Measurements from ENCODE around the gene VPS45.

Gene VPS45

GRCh38 chr1:150021191-150021694 lies 46.3 kb upstream of the VPS45 start:
- H2BK5ac ChIP-seq (ENCODE audit: low read length) = no peak overlapping the region
- H3K27me3 ChIP-seq (ENCODE audit: control insufficient read depth in 3 of 3, insufficient read depth in 3 of 3, low read depth in 1 of 3, low read length in 3 of 3) = no peaks in the 10 kb centered on the region
- WGBS, 2 donors (ENCODE audit: extremely low coverage in 2 of 2, insufficient read length in 2 of 2, insufficient replicate concordance in 1 of 2) = no CpG with 5 or more reads among the region's 5 CpGs
- H2BK12ac ChIP-seq (ENCODE audit: low read length) = no peak overlapping the region
- H3K9me3 ChIP-seq (replicated peaks in 1 of 2; ENCODE audit: control insufficient read depth in 2 of 2, insufficient read depth in 1 of 2, low read depth in 1 of 2, low read length in 2 of 2) = no peaks in the 10 kb centered on the region
- no peak overlapping the region for H3K4me3 ChIP-seq (ENCODE audit: low read length in 2 of 2)
- DNase-seq (ENCODE audit: low spot score) = no peak
- no peak overlapping the region for H4K8ac ChIP-seq (ENCODE audit: low read depth, low read length)
- H2BK15ac ChIP-seq (ENCODE audit: low read length) = no peak overlapping the region
- H3K9ac ChIP-seq (ENCODE audit: low read depth, low read length, poor library complexity) = no peak overlapping the region
- no peak overlapping the region for H2AFZ ChIP-seq (ENCODE audit: low read length)
- peaks cover 0 to 3% of the 10 kb centered on the region in 2 donors for H3K4me1 ChIP-seq (ENCODE audit: control insufficient read depth in 2 of 2, insufficient read depth in 1 of 2, low read depth in 1 of 2, low read length in 2 of 2)
- no peak overlapping the region for H2BK120ac ChIP-seq (ENCODE audit: low read depth, low read length)
- no peak overlapping the region for H3K14ac ChIP-seq (ENCODE audit: low read length)
- H4K91ac ChIP-seq (ENCODE audit: low read depth, low read length, poor library complexity) = no peak overlapping the region
- H3K4me2 ChIP-seq (ENCODE audit: insufficient read depth, low read length, poor library complexity, severe bottlenecking) = no peak overlapping the region
- H3K18ac ChIP-seq (ENCODE audit: low read length) = no peak overlapping the region
- no peak overlapping the region for H3K4ac ChIP-seq (ENCODE audit: low read length)
- no peak overlapping the region for H2AK5ac ChIP-seq (ENCODE audit: low read depth, low read length)
- no peak overlapping the region for H3K23ac ChIP-seq (ENCODE audit: low read depth, low read length, poor library complexity)
- no peak overlapping the region for H3K27ac ChIP-seq (replicated peaks; ENCODE audit: low read length)
- H3K79me1 ChIP-seq (ENCODE audit: low read depth, low read length) = no peaks in the 10 kb centered on the region
- H3K36me3 ChIP-seq (replicated peaks in 1 of 2; ENCODE audit: control insufficient read depth in 2 of 2, insufficient read depth in 2 of 2, low read length in 2 of 2) = no peaks in the 10 kb centered on the region

- H3K79me1 ChIP-seq (ENCODE audit: low read depth, low read length) = no peaks in the 10 kb centered on the region
- H3K27me3 ChIP-seq (ENCODE audit: control insufficient read depth in 3 of 3, insufficient read depth in 3 of 3, low read depth in 1 of 3, low read length in 3 of 3) = no peaks in the 10 kb centered on the region
- no peak overlapping the region for H3K9ac ChIP-seq (ENCODE audit: low read depth, low read length, poor library complexity)
- no peak overlapping the region for H2AK5ac ChIP-seq (ENCODE audit: low read depth, low read length)
- H3K23ac ChIP-seq (ENCODE audit: low read depth, low read length, poor library complexity) = no peak overlapping the region
- no peak overlapping the region for H2BK15ac ChIP-seq (ENCODE audit: low read length)
- no peak overlapping the region for H2BK5ac ChIP-seq (ENCODE audit: low read length)
- no peak for DNase-seq (ENCODE audit: low spot score)
- H3K4me2 ChIP-seq (ENCODE audit: insufficient read depth, low read length, poor library complexity, severe bottlenecking) = no peak overlapping the region
- H2BK12ac ChIP-seq (ENCODE audit: low read length) = no peak overlapping the region
- no peak overlapping the region for H3K14ac ChIP-seq (ENCODE audit: low read length)
- H2BK120ac ChIP-seq (ENCODE audit: low read depth, low read length) = no peak overlapping the region
- H4K91ac ChIP-seq (ENCODE audit: low read depth, low read length, poor library complexity) = no peak overlapping the region
- H3K36me3 ChIP-seq (replicated peaks in 1 of 2; ENCODE audit: control insufficient read depth in 2 of 2, insufficient read depth in 2 of 2, low read length in 2 of 2) = no peaks in the 10 kb centered on the region
- no peak overlapping the region for H3K27ac ChIP-seq (replicated peaks; ENCODE audit: low read length)
- no peak overlapping the region for H3K18ac ChIP-seq (ENCODE audit: low read length)
- no peak overlapping the region for H3K4me3 ChIP-seq (ENCODE audit: low read length in 2 of 2)
- H3K4ac ChIP-seq (ENCODE audit: low read length) = no peak overlapping the region
- H4K8ac ChIP-seq (ENCODE audit: low read depth, low read length) = no peak overlapping the region
- WGBS, 2 donors (ENCODE audit: extremely low coverage in 2 of 2, insufficient read length in 2 of 2, insufficient replicate concordance in 1 of 2) = no CpG with 5 or more reads among the region's 6 CpGs
- H3K9me3 ChIP-seq (replicated peaks in 1 of 2; ENCODE audit: control insufficient read depth in 2 of 2, insufficient read depth in 1 of 2, low read depth in 1 of 2, low read length in 2 of 2) = no peaks in the 10 kb centered on the region
- no peak overlapping the region for H2AFZ ChIP-seq (ENCODE audit: low read length)
- peaks cover 0 to 3% of the 10 kb centered on the region in 2 donors for H3K4me1 ChIP-seq (ENCODE audit: control insufficient read depth in 2 of 2, insufficient read depth in 1 of 2, low read depth in 1 of 2, low read length in 2 of 2)
Observed at GRCh38 chr1:150022357-150022756, 45.2 kb upstream of the VPS45 start.

- no peak overlapping the region for H2AK5ac ChIP-seq (ENCODE audit: low read depth, low read length)
- no peak overlapping the region for H4K8ac ChIP-seq (ENCODE audit: low read depth, low read length)
- no peaks in the 10 kb centered on the region for H3K36me3 ChIP-seq (replicated peaks in 1 of 2; ENCODE audit: control insufficient read depth in 2 of 2, insufficient read depth in 2 of 2, low read length in 2 of 2)
- WGBS, 2 donors (ENCODE audit: extremely low coverage in 2 of 2, insufficient read length in 2 of 2, insufficient replicate concordance in 1 of 2) = no CpG with 5 or more reads among the region's 2 CpGs
- no peaks in the 10 kb centered on the region for H3K9me3 ChIP-seq (replicated peaks in 1 of 2; ENCODE audit: control insufficient read depth in 2 of 2, insufficient read depth in 1 of 2, low read depth in 1 of 2, low read length in 2 of 2)
- H3K4me1 ChIP-seq (ENCODE audit: control insufficient read depth in 2 of 2, insufficient read depth in 1 of 2, low read depth in 1 of 2, low read length in 2 of 2) = no peaks in the 10 kb centered on the region
- no peak overlapping the region for H2BK12ac ChIP-seq (ENCODE audit: low read length)
- H2AFZ ChIP-seq (ENCODE audit: low read length) = no peak overlapping the region
- H2BK120ac ChIP-seq (ENCODE audit: low read depth, low read length) = no peak overlapping the region
- no peak overlapping the region for H3K9ac ChIP-seq (ENCODE audit: low read depth, low read length, poor library complexity)
- no peak overlapping the region for H3K4ac ChIP-seq (ENCODE audit: low read length)
- H3K27me3 ChIP-seq (ENCODE audit: control insufficient read depth in 3 of 3, insufficient read depth in 3 of 3, low read depth in 1 of 3, low read length in 3 of 3) = no peaks in the 10 kb centered on the region
- DNase-seq (ENCODE audit: low spot score) = no peak
- no peak overlapping the region for H3K23ac ChIP-seq (ENCODE audit: low read depth, low read length, poor library complexity)
- H3K18ac ChIP-seq (ENCODE audit: low read length) = no peak overlapping the region
- H3K4me2 ChIP-seq (ENCODE audit: insufficient read depth, low read length, poor library complexity, severe bottlenecking) = no peak overlapping the region
- no peak overlapping the region for H2BK5ac ChIP-seq (ENCODE audit: low read length)
- no peak overlapping the region for H3K14ac ChIP-seq (ENCODE audit: low read length)
- no peak overlapping the region for H2BK15ac ChIP-seq (ENCODE audit: low read length)
- no peaks in the 10 kb centered on the region for H3K79me1 ChIP-seq (ENCODE audit: low read depth, low read length)
- H4K91ac ChIP-seq (ENCODE audit: low read depth, low read length, poor library complexity) = no peak overlapping the region
- no peak overlapping the region for H3K4me3 ChIP-seq (ENCODE audit: low read length in 2 of 2)
- no peak overlapping the region for H3K27ac ChIP-seq (replicated peaks; ENCODE audit: low read length)
Observed at GRCh38 chr1:150024156-150024555, 43.4 kb upstream of the VPS45 start.

DNA sequence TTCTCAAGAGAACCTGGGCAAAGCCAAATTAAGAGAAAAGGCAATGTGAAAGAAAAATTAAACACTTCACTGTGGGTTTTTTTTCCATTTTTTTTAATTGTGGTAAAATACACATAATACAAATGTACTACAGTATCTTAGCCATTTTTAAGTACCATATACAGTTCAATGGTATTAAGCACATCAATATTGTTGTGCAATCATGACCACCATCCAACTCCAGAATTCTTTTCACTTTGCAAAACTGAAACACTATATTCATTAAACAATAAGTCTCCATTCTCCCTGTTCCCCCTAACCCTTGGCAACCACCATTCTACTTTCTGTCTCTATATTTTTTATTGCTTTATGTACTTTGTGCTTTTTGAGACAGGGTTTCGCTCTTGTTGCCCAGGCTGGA lies 39.3 kb upstream of the VPS45 start:
- Histone ChIP-seq H2BK120ac (ENCODE audit: low read depth, low read length) (no peak overlapping the region), H3K4me1 (ENCODE audit: control insufficient read depth in 2 of 2, insufficient read depth in 1 of 2, low read depth in 1 of 2, low read length in 2 of 2) (no peaks in the 10 kb centered on the region), H4K8ac (ENCODE audit: low read depth, low read length) (no peak overlapping the region), H3K9me3 (replicated peaks in 1 of 2; ENCODE audit: control insufficient read depth in 2 of 2, insufficient read depth in 1 of 2, low read depth in 1 of 2, low read length in 2 of 2) (no peaks in the 10 kb centered on the region), H3K36me3 (replicated peaks in 1 of 2; ENCODE audit: control insufficient read depth in 2 of 2, insufficient read depth in 2 of 2, low read length in 2 of 2) (no peaks in the 10 kb centered on the region), H3K9ac (ENCODE audit: low read depth, low read length, poor library complexity) (no peak overlapping the region), H3K23ac (ENCODE audit: low read depth, low read length, poor library complexity) (no peak overlapping the region), H3K27me3 (ENCODE audit: control insufficient read depth in 3 of 3, insufficient read depth in 3 of 3, low read depth in 1 of 3, low read length in 3 of 3) (no peaks in the 10 kb centered on the region), H3K4ac (ENCODE audit: low read length) (no peak overlapping the region), H2AK5ac (ENCODE audit: low read depth, low read length) (no peak overlapping the region), H3K18ac (ENCODE audit: low read length) (no peak overlapping the region), H3K4me2 (ENCODE audit: insufficient read depth, low read length, poor library complexity, severe bottlenecking) (no peak overlapping the region), H2BK12ac (ENCODE audit: low read length) (no peak overlapping the region), H3K27ac (replicated peaks; ENCODE audit: low read length) (no peak overlapping the region), H4K91ac (ENCODE audit: low read depth, low read length, poor library complexity) (no peak overlapping the region), H2AFZ (ENCODE audit: low read length) (no peak overlapping the region), H3K4me3 (ENCODE audit: low read length in 2 of 2) (no peak overlapping the region), H3K14ac (ENCODE audit: low read length) (no peak overlapping the region), H3K79me1 (ENCODE audit: low read depth, low read length) (no peaks in the 10 kb centered on the region), H2BK5ac (ENCODE audit: low read length) (no peak overlapping the region), H2BK15ac (ENCODE audit: low read length) (no peak overlapping the region)
- no peak for DNase-seq (ENCODE audit: low spot score)
- WGBS, 2 donors (ENCODE audit: extremely low coverage in 2 of 2, insufficient read length in 2 of 2, insufficient replicate concordance in 1 of 2) = no CpG with 5 or more reads among the region's 1 CpG
